Measurements from ENCODE around the gene SAMD15. TPM values are rescaled to one million over a fixed set of nuclear protein-coding genes. Genes with fewer than 3 reads are reported as not detected.
"Not testable (repeated sequence)": the region's sequence is repeated elsewhere in the genome, so short reads cannot be mapped to it uniquely, and the experiment has no call there.

SAMD15 gene
- total RNA-seq, 2 experiments from 2014 or later = 0.25 TPM

DNA sequence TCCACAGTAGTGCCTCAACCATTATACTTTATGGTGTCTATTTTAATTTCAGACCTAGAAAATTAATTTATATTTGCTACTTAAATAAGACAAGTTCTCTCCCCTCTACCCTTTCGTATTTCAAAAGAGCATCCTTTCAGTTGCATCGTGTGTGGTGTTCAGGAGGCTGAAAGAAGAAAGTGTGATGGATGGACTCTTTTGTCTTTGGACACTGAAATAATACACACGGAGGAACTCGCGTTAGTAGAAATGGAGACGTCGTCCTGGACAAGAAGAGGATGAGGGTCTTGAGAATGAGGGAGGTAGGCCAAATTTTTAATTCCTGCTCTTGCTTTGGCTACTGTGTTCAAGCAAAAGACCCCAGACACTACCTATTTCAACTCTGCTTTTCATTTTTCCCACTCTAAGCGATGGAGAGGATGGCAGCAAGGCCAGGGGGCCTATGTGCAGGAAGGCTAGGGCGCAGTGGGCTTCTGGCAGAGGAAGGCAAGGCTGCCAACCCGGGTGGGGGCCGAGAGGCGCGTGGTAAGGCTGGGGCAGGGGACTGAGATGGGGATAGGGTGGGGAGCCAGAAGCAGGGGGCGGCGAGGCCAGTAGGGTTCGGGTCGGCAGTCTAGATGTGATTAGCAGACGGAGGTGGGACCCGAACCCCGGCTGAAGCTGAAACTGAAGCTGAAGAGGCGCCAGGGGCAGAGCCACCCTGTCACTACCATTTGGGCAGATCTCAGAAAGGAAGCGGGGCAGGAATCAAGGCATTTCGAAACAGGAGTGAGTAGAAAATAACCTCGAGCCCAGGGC is 1.0 kb upstream of the SAMD15 start:
- intact Hi-C loops (cut with DNase I, micrococcal nuclease) = loop anchor here (2.0 to 10.0 kb wide), 5 partner anchors 73 to 385 kb away; partner anchors contain the start of genes ALKBH1 (in 1 of the 2), IRF2BPL (in 1 of the 2), SLIRP (in 1 of the 2) and SNW1 (in 1 of the 2)
- Mint-ChIP-seq H3K4me3 (no peak overlapping the region), H3K4me1 (peaks cover 45% of the 10 kb centered on the region), H3K27me3 (no peaks in the 10 kb centered on the region), H3K9me3 (ENCODE audit: low read depth) (peaks cover 4% of the 10 kb centered on the region), H3K36me3 (ENCODE audit: low read depth) (peaks cover 27% of the 10 kb centered on the region), H3K27ac (peak overlapping the region; percentile 86)
- ATAC-seq (peak; percentile 34), DNase-seq (peak; percentile 64)
- ChIA-PET POLR2A (interaction anchor here (1.0 to 2.0 kb wide), 4 partner anchors 55 to 423 kb away, joined by 3 to 10 read pairs (median 4); partner anchors contain the start of genes ADCK1, GSTZ1 and POMT2), CTCF (interaction anchor here (0.6 to 2.0 kb wide), 7 partner anchors 23 to 83 kb away, joined by 3 to 7 read pairs (median 3); no protein-coding TSS in a partner anchor)

- H3K27me3 Mint-ChIP-seq = no peaks in the 10 kb centered on the region
- no peak overlapping the region for H3K27ac Mint-ChIP-seq
- CTCF ChIA-PET = interaction anchor here (0.6 to 2.0 kb wide), 10 partner anchors 24 to 606 kb away, joined by 3 to 7 read pairs (median 4); no protein-coding TSS in a partner anchor
- peaks cover 35% of the 10 kb centered on the region for H3K4me1 Mint-ChIP-seq
- no peak for ATAC-seq
- POLR2A ChIA-PET = interaction anchor here (0.6 to 2.0 kb wide), 5 partner anchors 56 to 422 kb away, joined by 3 to 10 read pairs (median 3); partner anchors contain the start of genes ADCK1, GSTZ1 and POMT2
- peaks cover 26% of the 10 kb centered on the region for H3K36me3 Mint-ChIP-seq (ENCODE audit: low read depth)
- H3K4me3 Mint-ChIP-seq = no peak overlapping the region
- H3K9me3 Mint-ChIP-seq (ENCODE audit: low read depth) = peaks cover 4% of the 10 kb centered on the region
- no peak for DNase-seq
- intact Hi-C loops (cut with DNase I, micrococcal nuclease) = loop anchor here (1.0 to 10.0 kb wide), 10 partner anchors 56 to 423 kb away; partner anchors contain the start of genes GSTZ1 (in 2 of the 2), VIPAS39 (in 2 of the 2), ADCK1 (in 1 of the 2) and ALKBH1 (in 1 of the 2)
These were observed 294 bp downstream of the SAMD15 start for GRCh38 chr14:77377502-77377844.

GRCh38 chr14:77378701-77379100 is 1.5 kb downstream of the SAMD15 start:
- intact Hi-C loops (cut with DNase I, micrococcal nuclease) = loop anchor here (5.0 to 10.0 kb wide), 2 partner anchors 76 to 354 kb away; partner anchors contain the start of gene IRF2BPL (in 1 of the 2)
- ATAC-seq (no peak), DNase-seq (no peak)
- peaks cover 24% of the 10 kb centered on the region for H3K4me1 Mint-ChIP-seq
- peaks cover 17% of the 10 kb centered on the region for H3K36me3 Mint-ChIP-seq (ENCODE audit: low read depth)
- H3K9me3 Mint-ChIP-seq (ENCODE audit: low read depth) = peaks cover 3% of the 10 kb centered on the region
- no peak overlapping the region for H3K4me3 Mint-ChIP-seq
- H3K27ac Mint-ChIP-seq = no peak overlapping the region
- no peaks in the 10 kb centered on the region for H3K27me3 Mint-ChIP-seq
- ChIA-PET CTCF (no interaction called here), POLR2A (interaction anchor here (0.6 kb wide), 1 partner anchor 272 kb away, joined by 3 read pairs; no protein-coding TSS in a partner anchor)

GRCh38 chr14:77390188-77390587 is 13.0 kb downstream of the SAMD15 start:
- no peak overlapping the region for H3K27ac Mint-ChIP-seq
- no peaks in the 10 kb centered on the region for H3K27me3 Mint-ChIP-seq
- H3K4me1 Mint-ChIP-seq = no peaks in the 10 kb centered on the region
- H3K9me3 Mint-ChIP-seq (ENCODE audit: low read depth) = no peaks in the 10 kb centered on the region
- intact Hi-C loops (cut with DNase I, micrococcal nuclease) = no loop called here
- DNase-seq (no peak), ATAC-seq (no peak)
- CTCF ChIA-PET = interaction anchor here (1.6 kb wide), 1 partner anchor 75 kb away, joined by 3 read pairs; no protein-coding TSS in a partner anchor
- H3K36me3 Mint-ChIP-seq (ENCODE audit: low read depth) = no peaks in the 10 kb centered on the region
- H3K4me3 Mint-ChIP-seq = no peak overlapping the region
- POLR2A ChIA-PET = no interaction called here

DNA sequence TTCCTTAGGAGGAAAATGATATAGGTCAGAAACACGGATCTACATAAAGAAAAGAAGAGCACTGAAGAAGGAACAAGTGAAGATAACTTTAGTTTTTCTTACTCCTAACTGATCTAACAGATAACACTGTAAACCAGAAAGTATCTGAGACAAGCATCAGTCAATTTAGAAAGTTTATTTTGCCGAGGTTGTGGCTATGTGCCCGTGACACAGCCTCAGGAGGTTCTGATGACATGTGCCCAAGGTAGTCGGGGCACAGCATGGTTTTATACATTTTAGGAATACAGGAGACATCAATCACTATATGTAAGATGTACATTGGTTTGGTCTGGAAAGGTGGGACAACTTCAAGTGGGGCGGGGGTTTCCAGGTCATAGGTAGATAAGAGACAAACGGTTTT is 23.0 kb downstream of the SAMD15 start:
- ChIA-PET POLR2A (no interaction called here), CTCF (no interaction called here)
- Mint-ChIP-seq H3K27me3 (no peaks in the 10 kb centered on the region), H3K36me3 (ENCODE audit: low read depth) (no peaks in the 10 kb centered on the region), H3K27ac (no peak overlapping the region), H3K9me3 (ENCODE audit: low read depth) (no peaks in the 10 kb centered on the region), H3K4me1 (no peaks in the 10 kb centered on the region), H3K4me3 (no peak overlapping the region)
- ATAC-seq (no peak), DNase-seq (no peak)
- intact Hi-C loops (cut with DNase I, micrococcal nuclease) = no loop called here

DNA sequence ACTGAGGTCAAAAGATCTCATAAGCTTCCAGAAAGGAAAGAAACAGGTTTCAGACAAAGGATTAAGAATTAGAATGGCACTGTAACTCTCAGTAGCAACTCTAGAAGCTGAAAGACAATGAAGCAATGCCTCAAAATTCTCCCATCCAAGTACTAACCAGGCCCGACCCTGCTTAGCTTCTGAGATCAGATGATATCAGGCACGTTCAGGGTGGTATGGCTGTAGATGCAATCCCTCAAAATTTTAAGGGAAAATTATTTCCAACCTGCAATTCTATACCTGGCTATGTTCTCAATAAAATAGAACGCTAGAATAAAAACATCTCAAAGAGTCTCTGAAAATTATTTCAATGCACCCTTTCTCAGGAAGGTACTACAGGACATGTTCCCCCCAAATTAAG is 26.6 kb downstream of the SAMD15 start:
- DNase-seq (no peak), ATAC-seq (no peak)
- no peak overlapping the region for H3K4me3 Mint-ChIP-seq
- CTCF ChIA-PET = no interaction called here
- H3K4me1 Mint-ChIP-seq = peaks cover 11% of the 10 kb centered on the region
- H3K36me3 Mint-ChIP-seq (ENCODE audit: low read depth) = no peaks in the 10 kb centered on the region
- no peak overlapping the region for H3K27ac Mint-ChIP-seq
- no peaks in the 10 kb centered on the region for H3K9me3 Mint-ChIP-seq (ENCODE audit: low read depth)
- no peaks in the 10 kb centered on the region for H3K27me3 Mint-ChIP-seq
- intact Hi-C loops (cut with DNase I, micrococcal nuclease) = no loop called here
- POLR2A ChIA-PET = no interaction called here

GRCh38 chr14:77406086-77406485 is 28.9 kb downstream of the SAMD15 start:
- ChIA-PET POLR2A (no interaction called here), CTCF (interaction anchor here (0.6 kb wide), 2 partner anchors 53 to 90 kb away, joined by 3 read pairs; no protein-coding TSS in a partner anchor)
- H3K27ac Mint-ChIP-seq = no peak overlapping the region
- ATAC-seq (no peak), DNase-seq (no peak)
- no peaks in the 10 kb centered on the region for H3K9me3 Mint-ChIP-seq (ENCODE audit: low read depth)
- no peaks in the 10 kb centered on the region for H3K36me3 Mint-ChIP-seq (ENCODE audit: low read depth)
- no peak overlapping the region for H3K4me3 Mint-ChIP-seq
- intact Hi-C loops (cut with DNase I, micrococcal nuclease) = no loop called here
- no peaks in the 10 kb centered on the region for H3K27me3 Mint-ChIP-seq
- H3K4me1 Mint-ChIP-seq = peaks cover 11% of the 10 kb centered on the region

GRCh38 chr14:77406718-77407117 is 29.5 kb downstream of the SAMD15 start:
- ATAC-seq (peak; percentile 30), DNase-seq (no peak)
- POLR2A ChIA-PET = no interaction called here
- intact Hi-C loops (cut with DNase I, micrococcal nuclease) = no loop called here
- H3K27ac Mint-ChIP-seq = no peak overlapping the region
- no peaks in the 10 kb centered on the region for H3K9me3 Mint-ChIP-seq (ENCODE audit: low read depth)
- CTCF ChIA-PET = interaction anchor here (0.6 kb wide), 3 partner anchors 53 to 1118 kb away, joined by 3 to 4 read pairs (median 3); no protein-coding TSS in a partner anchor
- H3K4me3 Mint-ChIP-seq = no peak overlapping the region
- H3K36me3 Mint-ChIP-seq (ENCODE audit: low read depth) = no peaks in the 10 kb centered on the region
- peaks cover 11% of the 10 kb centered on the region for H3K4me1 Mint-ChIP-seq
- no peaks in the 10 kb centered on the region for H3K27me3 Mint-ChIP-seq

DNA sequence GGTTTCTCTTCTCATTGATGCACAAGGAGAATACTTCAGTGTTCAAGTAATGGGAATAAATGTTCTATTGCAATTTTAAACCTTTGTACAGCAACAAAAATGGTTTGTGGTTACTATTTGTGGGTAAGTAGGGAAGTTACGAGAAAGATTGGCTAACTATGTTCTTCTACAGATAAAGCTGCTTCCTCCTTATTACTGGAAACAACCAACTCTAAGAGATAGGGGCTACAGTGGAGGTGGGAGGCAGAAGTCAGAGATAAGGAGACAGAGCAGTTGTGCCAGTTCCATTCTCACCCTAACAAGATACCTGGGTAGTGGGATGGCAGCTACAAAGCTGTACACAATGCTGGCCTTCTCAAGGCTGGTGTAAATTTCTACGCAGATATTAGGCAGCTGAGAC is 30.0 kb downstream of the SAMD15 start:
- DNase-seq (no peak), ATAC-seq (no peak)
- peak overlapping the region; percentile 6 for H3K27ac Mint-ChIP-seq
- peaks cover 11% of the 10 kb centered on the region for H3K4me1 Mint-ChIP-seq
- no peaks in the 10 kb centered on the region for H3K36me3 Mint-ChIP-seq (ENCODE audit: low read depth)
- H3K4me3 Mint-ChIP-seq = no peak overlapping the region
- H3K9me3 Mint-ChIP-seq (ENCODE audit: low read depth) = no peaks in the 10 kb centered on the region
- intact Hi-C loops (cut with DNase I, micrococcal nuclease) = no loop called here
- ChIA-PET CTCF (interaction anchor here (0.6 to 0.7 kb wide), 5 partner anchors 24 to 1118 kb away, joined by 3 to 4 read pairs (median 3); no protein-coding TSS in a partner anchor), POLR2A (no interaction called here)
- H3K27me3 Mint-ChIP-seq = no peaks in the 10 kb centered on the region

GRCh38 chr14:77409131-77409533 is 32.0 kb downstream of the SAMD15 start:
- Mint-ChIP-seq H3K4me1 (peaks cover 11% of the 10 kb centered on the region), H3K36me3 (ENCODE audit: low read depth) (no peaks in the 10 kb centered on the region), H3K9me3 (ENCODE audit: low read depth) (no peaks in the 10 kb centered on the region), H3K4me3 (no peak overlapping the region), H3K27me3 (no peaks in the 10 kb centered on the region), H3K27ac (no peak overlapping the region)
- ATAC-seq = peak; percentile 39
- ChIA-PET POLR2A (no interaction called here), CTCF (no interaction called here)
- intact Hi-C loops (cut with DNase I, micrococcal nuclease) = no loop called here
- peak; percentile 21 for DNase-seq

DNA sequence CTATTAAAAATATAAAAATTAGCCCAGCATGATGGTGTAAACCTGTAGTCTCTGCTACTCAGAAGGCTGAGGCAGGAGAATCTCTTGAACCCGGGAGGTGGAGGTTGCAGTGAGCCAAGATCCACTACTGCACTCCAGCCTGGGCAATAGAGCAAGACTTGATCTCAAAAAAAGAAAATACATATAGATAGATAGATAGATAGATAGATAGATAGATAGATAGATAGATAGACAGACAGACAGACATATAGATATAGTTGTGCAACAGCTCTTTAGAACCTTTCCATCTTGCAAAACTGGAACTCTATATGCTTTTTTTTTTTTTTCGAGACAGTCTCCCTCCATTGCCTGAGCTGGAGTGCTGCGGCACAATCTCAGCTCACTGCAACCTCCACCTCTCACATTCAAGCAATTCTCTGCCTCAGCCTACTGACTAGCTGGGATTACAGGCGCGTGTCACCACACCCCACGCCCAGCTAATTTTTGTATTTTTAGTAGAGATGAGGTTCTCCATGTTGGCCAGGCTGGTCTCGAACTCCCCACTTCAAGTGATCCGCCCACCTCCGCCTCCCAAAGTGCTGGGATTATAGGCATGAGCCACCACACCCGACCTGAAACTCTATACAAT is 38.3 kb downstream of the SAMD15 start:
- POLR2A ChIA-PET; intact Hi-C loops (cut with DNase I, micrococcal nuclease); H3K27me3 Mint-ChIP-seq; ATAC-seq; H3K27ac Mint-ChIP-seq; DNase-seq; CTCF ChIA-PET; H3K36me3 Mint-ChIP-seq (ENCODE audit: low read depth); H3K4me1 Mint-ChIP-seq; H3K4me3 Mint-ChIP-seq: not testable (repeated sequence)
- peaks cover 15% of the 10 kb centered on the region for H3K9me3 Mint-ChIP-seq (ENCODE audit: low read depth)

Data from activated CD4-positive, alpha-beta T cell treated with anti-CD3 and anti-CD28 coated beads for 36 hours (primary cell).